Measurements from ENCODE around the gene ZNF366. TPM values are rescaled to one million over a fixed set of nuclear protein-coding genes. Genes with fewer than 3 reads are reported as not detected.

ZNF366 gene
- total and polyA plus RNA-seq, 2 experiments from 2014 or later: 2.5 TPM; not detected in 1

- TF ChIP-seq EZH2phosphoT487 (IDR thresholded peaks at IDR 0.05; ENCODE audit: low read depth, severe bottlenecking, unreplicated experiment) (no peak), CTCF (IDR thresholded peaks at IDR 0.05; ENCODE audit: poor library complexity) (no peak), EZH2 (IDR thresholded peaks at IDR 0.05; ENCODE audit: borderline replicate concordance) (no peak)
- no peaks in the 10 kb centered on the region for H3K9me2 ChIP-seq (replicated peaks; ENCODE audit: insufficient read depth)
- H3K27me3 ChIP-seq: no peaks in the 10 kb centered on the region
- H4K20me1 ChIP-seq (ENCODE audit: insufficient read depth, poor library complexity, severe bottlenecking): no peaks in the 10 kb centered on the region
- H3K36me3 ChIP-seq (replicated peaks; ENCODE audit: insufficient read depth, low read depth): no peaks in the 10 kb centered on the region
- H2AFZ ChIP-seq: no peak overlapping the region
- H3K4me2 ChIP-seq: no peak overlapping the region
- H3K27ac ChIP-seq: no peak overlapping the region
- WGBS (ENCODE audit: low lambda C conversion rate, missing lambda C conversion rate): 90% methylated on average over 8 of the region's 8 CpGs
- DNase-seq (ENCODE audit: low spot score): no peak
- no peak overlapping the region for H3K4me3 ChIP-seq
- H3K9me3 ChIP-seq (ENCODE audit: low read depth): no peaks in the 10 kb centered on the region
- peaks cover 17% of the 10 kb centered on the region for H3K4me1 ChIP-seq (ENCODE audit: insufficient read depth)
- H3K79me2 ChIP-seq: no peaks in the 10 kb centered on the region
Measured at GRCh38 chr5:72456391-72457074, 50.7 kb downstream of the ZNF366 start.

- H3K9me3 ChIP-seq (ENCODE audit: low read depth): no peaks in the 10 kb centered on the region
- no peak for TF ChIP-seq EZH2phosphoT487 (IDR thresholded peaks at IDR 0.05; ENCODE audit: low read depth, severe bottlenecking, unreplicated experiment)
- no peak for TF ChIP-seq EZH2 (IDR thresholded peaks at IDR 0.05; ENCODE audit: borderline replicate concordance)
- TF ChIP-seq CTCF (IDR thresholded peaks at IDR 0.05; ENCODE audit: poor library complexity): no peak
- H2AFZ ChIP-seq: no peak overlapping the region
- peaks cover 20% of the 10 kb centered on the region for H3K4me1 ChIP-seq (ENCODE audit: insufficient read depth)
- no peak for DNase-seq (ENCODE audit: low spot score)
- H3K36me3 ChIP-seq (replicated peaks; ENCODE audit: insufficient read depth, low read depth): no peaks in the 10 kb centered on the region
- no peak overlapping the region for H3K4me3 ChIP-seq
- no peaks in the 10 kb centered on the region for H3K9me2 ChIP-seq (replicated peaks; ENCODE audit: insufficient read depth)
- no peaks in the 10 kb centered on the region for H4K20me1 ChIP-seq (ENCODE audit: insufficient read depth, poor library complexity, severe bottlenecking)
- no peak overlapping the region for H3K4me2 ChIP-seq
- H3K27ac ChIP-seq: no peak overlapping the region
- H3K27me3 ChIP-seq: no peaks in the 10 kb centered on the region
- WGBS (ENCODE audit: low lambda C conversion rate, missing lambda C conversion rate): 90% methylated on average over 9 of the region's 9 CpGs
- H3K79me2 ChIP-seq: no peaks in the 10 kb centered on the region
Measured at GRCh38 chr5:72455476-72455875, 51.7 kb downstream of the ZNF366 start.

- no peak overlapping the region for H3K4me2 ChIP-seq
- 95% methylated on average over 2 of the region's 2 CpGs for WGBS (ENCODE audit: low lambda C conversion rate, missing lambda C conversion rate)
- TF ChIP-seq EZH2phosphoT487 (IDR thresholded peaks at IDR 0.05; ENCODE audit: low read depth, severe bottlenecking, unreplicated experiment) (no peak), EZH2 (IDR thresholded peaks at IDR 0.05; ENCODE audit: borderline replicate concordance) (no peak), CTCF (IDR thresholded peaks at IDR 0.05; ENCODE audit: poor library complexity) (no peak)
- H3K9me2 ChIP-seq (replicated peaks; ENCODE audit: insufficient read depth): no peaks in the 10 kb centered on the region
- peaks cover 20% of the 10 kb centered on the region for H3K4me1 ChIP-seq (ENCODE audit: insufficient read depth)
- no peaks in the 10 kb centered on the region for H4K20me1 ChIP-seq (ENCODE audit: insufficient read depth, poor library complexity, severe bottlenecking)
- no peak overlapping the region for H2AFZ ChIP-seq
- H3K27me3 ChIP-seq: no peaks in the 10 kb centered on the region
- H3K9me3 ChIP-seq (ENCODE audit: low read depth): no peaks in the 10 kb centered on the region
- H3K79me2 ChIP-seq: no peaks in the 10 kb centered on the region
- H3K36me3 ChIP-seq (replicated peaks; ENCODE audit: insufficient read depth, low read depth): no peaks in the 10 kb centered on the region
- no peak for DNase-seq (ENCODE audit: low spot score)
- no peak overlapping the region for H3K27ac ChIP-seq
- H3K4me3 ChIP-seq: no peak overlapping the region
Measured at GRCh38 chr5:72454996-72455395, 52.2 kb downstream of the ZNF366 start.
